NCI-H187 treated with DMSO at 0.1 percent for 48 hours (cell line): ENCODE measurements around the gene GLS.
"Not testable (repeated sequence)": the region's sequence is repeated elsewhere in the genome, so short reads cannot be mapped to it uniquely, and the experiment has no call there.

Experiments
- DNase-seq: peaks from one replicate; lab custom pipeline; 2025; lab: John Stamatoyannopoulos, UW

GLS gene

GRCh38 chr2:190932514-190932913, 51.9 kb downstream of the GLS start:
- DNase-seq, result no peak

DNA sequence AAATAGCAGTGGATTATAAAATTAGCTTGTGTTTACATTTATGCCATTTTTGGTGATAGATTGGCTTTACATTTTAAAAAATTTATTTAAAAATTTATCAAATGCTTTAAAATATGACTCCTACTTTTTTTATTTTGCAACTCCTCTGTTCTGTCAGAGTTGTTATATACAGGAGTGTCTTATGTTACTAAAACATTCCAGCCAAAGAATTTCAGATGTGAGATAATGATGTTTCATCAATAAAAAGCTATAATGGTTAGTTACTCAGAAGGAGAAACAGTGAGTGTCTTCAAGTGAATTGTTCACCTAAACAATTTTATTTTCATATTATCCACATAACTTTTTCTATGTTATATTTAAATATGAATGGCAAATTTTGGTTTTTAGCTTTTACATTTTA, 52.7 kb downstream of the GLS start:
- no peak for DNase-seq

DNA sequence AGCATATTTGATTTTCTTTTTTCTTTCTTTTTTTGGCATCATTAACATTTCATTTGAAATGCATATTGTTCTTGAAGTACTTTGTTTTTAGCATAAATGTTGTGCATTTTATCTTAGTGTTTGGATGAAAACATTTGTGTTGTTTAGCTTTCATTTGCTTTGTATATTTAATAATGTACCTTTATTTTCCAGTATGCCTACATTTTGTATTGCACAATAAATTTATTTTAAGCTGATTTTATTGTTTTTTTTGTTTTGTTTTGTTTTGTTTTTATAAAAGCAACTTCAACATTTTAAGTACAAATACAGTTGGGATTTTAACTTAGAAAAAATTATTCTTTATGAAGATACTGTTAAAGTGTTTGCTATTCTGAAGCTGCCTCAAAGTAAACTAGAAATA, 54.4 kb downstream of the GLS start:
- no peak for DNase-seq

- DNase-seq, result no peak
Observed at GRCh38 chr2:190938771-190939335, 58.2 kb downstream of the GLS start.

- no peak for DNase-seq
Observed at GRCh38 chr2:190940454-190940853, 59.8 kb downstream of the GLS start.

- DNase-seq, result no peak
Observed at GRCh38 chr2:190941571-190941970, 61.0 kb downstream of the GLS start.

GRCh38 chr2:190942697-190943096, 62.1 kb downstream of the GLS start:
- no peak for DNase-seq

DNA sequence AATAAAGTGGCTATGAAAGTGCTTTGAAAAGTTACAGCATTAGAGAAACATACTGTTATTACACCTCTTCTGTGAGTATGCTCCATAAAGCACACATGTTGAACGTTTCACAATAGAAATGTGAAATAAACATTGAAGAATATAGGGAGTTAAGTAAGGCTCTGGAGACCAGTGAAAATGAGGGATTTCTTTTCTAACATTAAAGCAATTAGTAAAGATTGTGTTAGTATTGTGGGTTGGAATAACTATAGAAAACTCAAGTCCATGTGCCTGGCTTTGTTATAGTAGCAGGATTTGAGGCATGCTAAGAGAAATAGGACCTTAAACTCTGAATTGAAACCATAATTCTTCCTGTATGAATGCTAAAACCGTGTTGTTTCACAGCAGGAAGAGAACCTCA, 63.1 kb downstream of the GLS start:
- no peak for DNase-seq

DNA sequence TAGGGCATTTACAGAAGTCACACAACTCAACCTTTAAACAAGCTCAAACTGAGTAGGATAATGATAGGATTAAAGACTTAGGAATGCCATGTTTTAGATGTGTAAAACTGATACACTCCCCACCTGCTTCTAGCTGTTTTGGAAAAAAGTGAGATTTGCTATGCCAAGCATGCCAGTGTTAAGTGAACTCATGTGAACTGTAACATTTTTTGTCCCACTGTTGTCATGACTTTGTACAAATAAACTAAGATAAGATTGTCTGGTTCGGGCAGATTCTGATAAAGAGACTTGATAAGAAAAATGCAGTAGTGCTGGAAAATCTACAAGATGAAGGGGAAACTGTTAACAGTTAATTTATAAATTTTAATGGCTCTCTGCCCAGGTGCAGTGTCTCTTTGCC, 66.5 kb downstream of the GLS start:
- no peak for DNase-seq

DNA sequence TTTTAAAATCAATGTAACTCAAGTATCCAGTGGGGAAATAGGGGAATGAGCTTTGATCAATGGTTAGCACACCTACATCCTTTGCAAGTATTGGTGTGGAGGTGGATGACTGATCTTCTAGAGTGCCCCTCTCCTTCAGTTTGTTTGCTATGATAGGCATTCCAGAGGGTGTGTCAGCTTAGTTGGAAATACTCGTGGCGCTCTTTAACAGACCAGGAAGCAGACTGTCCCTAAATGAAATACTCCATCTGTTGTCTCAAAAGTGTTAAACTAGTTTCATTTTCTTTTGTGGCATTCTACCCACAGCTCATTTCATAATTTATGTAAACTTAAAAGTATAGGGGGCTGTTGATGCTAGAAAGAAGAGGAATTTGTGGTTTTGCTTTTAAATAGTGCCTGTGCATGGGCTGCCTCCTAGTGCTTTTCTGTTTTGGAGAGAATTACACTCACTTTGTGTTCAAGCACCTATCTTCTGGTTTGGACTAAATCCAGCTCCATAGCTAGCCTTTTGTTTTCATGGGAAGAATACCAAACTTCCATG, 67.2 kb downstream of the GLS start:
- DNase-seq, result no peak

DNA sequence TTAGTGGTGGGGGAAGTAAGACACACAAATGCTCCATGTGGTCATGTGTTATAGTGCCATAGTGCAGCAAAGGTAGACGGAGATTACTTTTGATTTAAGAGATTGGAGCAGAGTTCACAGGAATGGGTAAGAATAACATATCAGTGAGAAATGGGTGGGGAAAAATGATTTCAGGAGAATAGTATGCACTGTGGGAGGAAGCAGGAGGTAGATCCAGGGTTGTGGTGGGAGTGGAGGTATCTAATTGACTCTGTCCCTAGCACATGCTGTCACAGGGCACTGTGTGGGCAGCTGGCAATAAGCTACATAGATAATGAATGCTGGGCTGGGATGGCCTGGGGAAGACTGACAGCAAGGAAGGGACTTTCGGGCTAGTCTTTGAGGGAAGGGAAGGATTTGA, 68.0 kb downstream of the GLS start:
- no peak for DNase-seq

- DNase-seq, result no peak
Observed at GRCh38 chr2:190950566-190950991, 70.0 kb downstream of the GLS start.

DNA sequence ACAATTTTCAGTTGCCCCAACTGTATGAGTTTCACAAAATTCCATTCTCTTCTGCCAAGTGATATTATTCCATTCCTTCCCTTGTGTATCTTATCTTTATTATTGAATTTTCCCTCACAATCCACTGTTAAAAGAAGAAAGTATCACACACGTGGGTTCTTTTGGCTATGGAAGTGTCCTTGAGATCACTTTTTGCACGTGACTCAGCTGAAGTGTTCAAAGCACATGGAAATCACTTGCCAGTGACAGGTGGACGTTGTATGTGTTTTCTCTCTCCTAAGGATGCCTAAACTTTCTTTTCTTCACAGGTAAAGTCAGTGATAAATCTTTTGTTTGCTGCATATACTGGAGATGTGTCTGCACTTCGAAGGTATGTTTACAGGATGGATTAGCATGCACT, 72.6 kb downstream of the GLS start:
- DNase-seq, result no peak

DNA sequence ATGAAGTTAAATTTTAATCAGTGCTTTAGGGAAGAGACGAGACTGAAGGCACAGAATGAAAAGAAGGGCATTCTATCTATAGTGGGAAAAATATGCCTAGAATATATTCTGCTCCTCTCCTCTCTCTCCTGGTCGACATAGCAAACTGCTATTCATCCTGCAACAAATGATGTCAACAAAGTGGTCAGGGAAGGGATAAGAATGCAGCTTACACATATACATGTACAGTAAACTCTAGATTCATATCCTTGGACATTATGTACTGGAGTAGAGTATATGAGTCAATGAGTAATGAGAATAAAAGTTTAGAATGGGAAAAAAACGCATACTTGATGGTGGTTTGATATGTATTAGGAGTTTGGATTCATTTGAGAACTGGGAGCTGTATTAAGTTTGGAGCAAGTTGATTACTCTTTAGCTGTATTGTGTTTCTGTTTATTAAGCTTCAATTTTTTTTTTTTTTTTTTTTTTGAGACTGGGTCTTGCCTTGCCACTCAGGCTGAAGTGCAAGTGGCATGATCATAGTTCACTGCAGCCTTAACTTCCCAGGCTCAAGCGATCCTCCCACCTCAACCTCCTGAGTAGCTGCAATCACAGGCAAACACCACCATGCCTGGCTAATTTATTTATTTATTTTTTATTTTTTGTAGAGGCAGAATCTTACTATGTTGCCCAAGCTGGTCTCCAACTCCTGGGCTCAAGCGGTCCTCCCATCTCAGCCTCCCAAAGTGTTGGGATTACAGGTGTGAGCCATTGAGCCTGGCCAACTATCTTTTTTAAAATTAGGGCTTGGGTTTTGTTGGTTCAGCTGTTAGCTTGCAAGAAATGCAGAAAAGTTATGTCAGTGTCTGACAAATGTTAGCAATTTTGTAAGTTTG, 79.5 kb downstream of the GLS start:
- DNase-seq, result no peak

DNA sequence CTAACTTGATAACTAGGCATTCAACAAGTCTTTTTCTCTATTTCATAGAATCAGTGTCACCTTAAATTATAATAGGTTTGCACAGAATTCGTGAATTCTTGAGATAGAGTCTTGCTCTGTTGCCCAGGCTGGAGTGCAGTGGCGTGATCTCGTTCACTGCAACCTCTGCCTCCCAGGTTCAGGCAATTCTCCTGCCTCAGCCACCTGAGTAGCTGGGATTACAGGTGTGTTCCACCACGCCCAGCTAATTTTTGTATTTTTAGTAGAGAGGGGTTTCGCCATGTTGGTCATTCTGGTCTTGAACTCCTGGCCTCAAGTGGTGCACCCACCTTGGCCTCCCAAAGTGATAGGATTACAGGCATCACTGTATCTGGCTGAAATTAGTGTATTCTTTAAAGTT, 80.5 kb downstream of the GLS start:
- DNase-seq, result not testable (repeated sequence)

- no peak for DNase-seq
Observed at GRCh38 chr2:190961918-190962487, 81.4 kb downstream of the GLS start.

GRCh38 chr2:190963088-190963487, 82.5 kb downstream of the GLS start:
- no peak for DNase-seq

DNA sequence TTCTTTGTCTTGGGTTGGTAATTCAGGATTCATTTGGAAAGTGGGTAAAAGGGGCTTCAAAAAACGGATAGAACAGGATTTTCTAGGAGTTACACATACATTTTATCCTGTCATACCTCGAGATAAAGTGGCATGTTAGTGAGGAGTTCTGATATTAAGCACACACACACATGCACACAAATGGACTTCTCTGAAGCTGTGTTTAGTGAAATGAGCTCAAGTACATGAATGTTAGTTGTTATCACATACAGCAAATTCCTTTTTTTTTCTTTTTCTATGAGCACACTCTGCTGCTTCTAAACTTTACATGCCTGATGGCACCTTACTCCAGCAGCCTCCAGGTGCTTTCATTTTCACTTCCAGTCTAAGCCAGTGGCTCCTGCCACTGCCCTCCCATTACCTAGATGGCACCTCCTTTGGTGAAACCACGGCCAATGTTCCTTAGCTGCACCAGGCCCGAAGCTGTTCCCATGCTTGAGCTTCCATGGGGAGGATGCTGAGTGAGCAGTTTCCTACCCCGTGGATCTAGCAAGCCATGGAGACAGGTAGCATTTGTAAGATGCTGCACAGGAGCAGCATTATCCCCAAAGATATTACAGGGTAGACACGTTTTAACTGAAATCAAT, 83.7 kb downstream of the GLS start:
- DNase-seq, result no peak

DNA sequence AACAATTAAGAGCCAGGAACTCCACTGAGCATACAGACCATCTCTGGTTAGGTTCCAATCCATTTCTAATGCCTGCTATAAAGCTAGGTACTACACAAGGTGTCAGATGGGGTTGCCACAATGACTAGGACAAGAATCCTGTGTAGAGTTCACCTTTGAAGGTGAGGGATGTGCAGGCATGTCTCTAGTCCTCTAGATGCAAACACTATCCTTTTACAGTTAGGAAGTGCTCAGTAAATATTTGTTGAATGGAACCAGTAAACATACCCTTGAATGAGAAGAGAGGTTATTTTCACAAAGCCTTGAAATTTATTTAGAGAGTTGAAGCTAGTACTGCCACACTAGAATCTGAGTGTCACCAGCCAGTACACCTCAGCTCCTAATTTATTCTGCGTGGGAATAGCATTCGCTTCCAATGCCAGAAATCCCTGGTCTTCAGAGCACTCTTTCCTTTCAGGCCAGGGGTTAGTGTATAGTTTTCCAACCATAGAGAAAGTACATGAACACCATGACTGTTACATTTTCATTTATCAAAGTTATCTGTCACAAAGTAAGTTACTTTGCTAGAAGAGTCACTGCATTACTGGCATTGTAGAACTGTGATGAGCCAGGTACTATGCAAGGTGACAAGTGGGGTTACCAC, 85.1 kb downstream of the GLS start:
- no peak for DNase-seq

- no peak for DNase-seq
Observed at GRCh38 chr2:190968522-190968921, 87.9 kb downstream of the GLS start.

GRCh38 chr2:190970160-190970559, 89.5 kb downstream of the GLS start:
- no peak for DNase-seq

DNA sequence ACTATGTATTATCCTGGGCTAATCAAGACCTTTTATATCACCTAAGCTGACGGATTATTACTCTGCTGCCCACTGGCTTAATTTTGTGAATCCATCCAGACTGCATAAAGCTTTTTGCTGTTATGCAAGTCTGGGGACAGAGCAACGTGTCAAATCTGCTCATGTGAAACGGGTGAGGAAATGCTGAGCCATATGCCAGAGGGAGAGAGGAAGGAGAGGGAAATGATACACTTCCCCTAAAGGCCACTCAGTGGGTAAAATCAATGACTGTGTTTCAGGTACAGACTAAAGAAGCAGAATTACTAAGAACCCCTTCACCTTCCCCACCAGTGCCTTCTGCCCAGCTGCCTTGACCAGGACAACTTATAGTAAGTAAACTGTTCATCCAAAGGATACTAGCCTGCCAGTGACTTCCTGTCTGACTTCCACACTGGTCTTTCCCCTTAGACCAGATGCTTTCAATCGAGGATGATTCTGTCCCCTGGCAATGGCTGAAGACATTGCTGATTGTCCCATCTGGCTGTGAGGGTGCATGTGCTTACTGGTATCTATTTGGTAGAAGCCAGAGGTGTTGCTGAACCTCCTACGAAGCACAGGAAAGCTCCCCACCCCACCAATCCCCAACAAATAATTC, 90.4 kb downstream of the GLS start:
- DNase-seq, result no peak
